Caki2 (cell line): ENCODE measurements around the gene TSPAN15. TPM values are rescaled to one million over a fixed set of nuclear protein-coding genes. Genes with fewer than 3 reads are reported as not detected.

Experiments used
- DNase-seq: peaks from one replicate; pipeline ENCODE4 v3.0.0-alpha.2; 2015; ENCODE audit warnings: low read depth
- in situ Hi-C: cut with HindIII; loops from 2 replicates; pipeline ENCODE4 v1.10.0; 2016; ENCODE audit warnings: low sequenced_read_pairs, low pct_unique_long_range_greater_than_20kb, mixed read lengths
- total RNA-seq: library from RNA; depleted of rRNA; stranded (reverse); fragments of >200 nt; shearing (Covaris generic); gene quantifications from 2 replicates; pipeline ENCODE4 v1.2.3, GENCODE V29; 2014; ENCODE audit warnings: low replicate concordance

Gene TSPAN15
- total RNA-seq, 1 experiment from 2014 or later = 51.0 TPM

GRCh38 chr10:69415049-69415448 is 36.2 kb upstream of the TSPAN15 start:
- DNase-seq = no peak
- in situ Hi-C loops = no loop called here

GRCh38 chr10:69415951-69416350 is 35.3 kb upstream of the TSPAN15 start:
- in situ Hi-C loops = no loop called here
- no peak for DNase-seq

GRCh38 chr10:69416695-69417094 is 34.6 kb upstream of the TSPAN15 start, which contains the start of gene TACR2:
Gene TACR2 (minus strand): TSS chr10:69416918. CDS start chr10:69416323, 595 bp downstream.
- in situ Hi-C loops = no loop called here
- no peak for DNase-seq

- in situ Hi-C loops = no loop called here
- DNase-seq = no peak
These were observed 33.7 kb upstream of the TSPAN15 start for GRCh38 chr10:69417542-69417941.

GRCh38 chr10:69418052-69418752 is 33.1 kb upstream of the TSPAN15 start:
- in situ Hi-C loops = no loop called here
- DNase-seq = no peak

GRCh38 chr10:69419096-69419743 is 32.0 kb upstream of the TSPAN15 start:
- in situ Hi-C loops = no loop called here
- no peak for DNase-seq

GRCh38 chr10:69419744-69420126 is 31.5 kb upstream of the TSPAN15 start:
- DNase-seq = no peak
- in situ Hi-C loops = no loop called here

GRCh38 chr10:69421611-69422308 is 29.5 kb upstream of the TSPAN15 start:
- no peak for DNase-seq
- in situ Hi-C loops = no loop called here

- no peak for DNase-seq
- in situ Hi-C loops = no loop called here
These were observed 28.6 kb upstream of the TSPAN15 start for GRCh38 chr10:69422676-69423075.

- in situ Hi-C loops = no loop called here
- DNase-seq = no peak
These were observed 26.2 kb upstream of the TSPAN15 start for GRCh38 chr10:69425041-69425440.

- in situ Hi-C loops = no loop called here
- DNase-seq = no peak
These were observed 25.6 kb upstream of the TSPAN15 start for GRCh38 chr10:69425511-69426298.

GRCh38 chr10:69426376-69426727 is 24.9 kb upstream of the TSPAN15 start:
- DNase-seq = no peak
- in situ Hi-C loops = no loop called here

GRCh38 chr10:69428165-69428564 is 23.1 kb upstream of the TSPAN15 start:
- DNase-seq = no peak
- in situ Hi-C loops = no loop called here

- in situ Hi-C loops = no loop called here
- DNase-seq = no peak
These were observed 17.1 kb upstream of the TSPAN15 start for GRCh38 chr10:69434169-69434568.

GRCh38 chr10:69434926-69435325 is 16.3 kb upstream of the TSPAN15 start:
- no peak for DNase-seq
- in situ Hi-C loops = no loop called here

- in situ Hi-C loops = no loop called here
- DNase-seq = no peak
These were observed 15.2 kb upstream of the TSPAN15 start for GRCh38 chr10:69435966-69436520.

GRCh38 chr10:69437321-69438259 is 13.7 kb upstream of the TSPAN15 start:
- in situ Hi-C loops = no loop called here
- no peak for DNase-seq
